ENCODE data around the gene NUDT3.
"Not testable (repeated sequence)": the region's sequence is repeated elsewhere in the genome, so short reads cannot be mapped to it uniquely, and the experiment has no call there.

NUDT3 gene

GRCh38 chr6:34378470-34378869 lies 14.0 kb downstream of the NUDT3 start:
- no peaks in the 10 kb centered on the region for H3K27me3 ChIP-seq (replicated peaks; ENCODE audit: control insufficient read depth, insufficient read depth, low read length)
- DNase-seq (ENCODE audit: extremely low read depth, insufficient read length), result no peak
- no peaks in the 10 kb centered on the region; the same call in 1 of the 2 replicates for H3K36me3 ChIP-seq (ENCODE audit: control insufficient read depth, insufficient read depth, low read length)
- H3K4me3 ChIP-seq (replicated peaks; ENCODE audit: low read depth, low read length), result no peak overlapping the region
- no peak for TF ChIP-seq CTCF (IDR thresholded peaks at IDR 0.05; ENCODE audit: insufficient read depth, low read length, poor library complexity, severe bottlenecking)

DNA sequence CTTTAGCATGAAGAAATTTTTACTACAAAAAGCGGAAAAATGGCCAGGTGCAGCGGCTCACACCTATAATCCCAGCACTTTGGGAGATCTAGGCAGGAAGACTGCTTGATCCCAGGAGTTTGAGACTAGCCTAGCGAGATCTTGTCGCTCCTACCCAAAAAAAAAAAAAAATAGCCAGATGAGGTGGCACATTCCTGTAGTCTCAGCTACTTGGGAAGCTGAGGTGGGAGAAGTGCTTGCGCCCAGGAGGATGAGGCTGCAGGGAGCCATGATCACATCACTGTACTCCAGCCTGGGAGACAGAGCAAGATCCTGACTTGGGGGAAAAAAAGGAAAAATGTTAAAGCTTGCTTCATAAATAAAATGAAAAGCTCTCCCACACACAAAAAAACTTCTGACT lies 14.5 kb downstream of the NUDT3 start:
- TF ChIP-seq CTCF (IDR thresholded peaks at IDR 0.05; ENCODE audit: insufficient read depth, low read length, poor library complexity, severe bottlenecking), result no peak
- DNase-seq (ENCODE audit: extremely low read depth, insufficient read length), result no peak
- no peaks in the 10 kb centered on the region for H3K27me3 ChIP-seq (replicated peaks; ENCODE audit: control insufficient read depth, insufficient read depth, low read length)
- no peak overlapping the region for H3K4me3 ChIP-seq (replicated peaks; ENCODE audit: low read depth, low read length)
- H3K36me3 ChIP-seq (ENCODE audit: control insufficient read depth, insufficient read depth, low read length), result no peaks in the 10 kb centered on the region

GRCh38 chr6:34377571-34377970 lies 14.9 kb downstream of the NUDT3 start:
- not testable (repeated sequence) for H3K27me3 ChIP-seq (replicated peaks; ENCODE audit: control insufficient read depth, insufficient read depth, low read length); H3K4me3 ChIP-seq (replicated peaks; ENCODE audit: low read depth, low read length); H3K36me3 ChIP-seq (ENCODE audit: control insufficient read depth, insufficient read depth, low read length); DNase-seq (ENCODE audit: extremely low read depth, insufficient read length)

- Histone ChIP-seq H3K27me3 (replicated peaks; ENCODE audit: control insufficient read depth, insufficient read depth, low read length) (no peaks in the 10 kb centered on the region), H3K4me3 (replicated peaks; ENCODE audit: low read depth, low read length) (no peak overlapping the region), H3K36me3 (ENCODE audit: control insufficient read depth, insufficient read depth, low read length) (no peaks in the 10 kb centered on the region)
- no peak for DNase-seq (ENCODE audit: extremely low read depth, insufficient read length)
- no peak for TF ChIP-seq CTCF (IDR thresholded peaks at IDR 0.05; ENCODE audit: insufficient read depth, low read length, poor library complexity, severe bottlenecking)
Observed at GRCh38 chr6:34375833-34376232, 16.6 kb downstream of the NUDT3 start.

- no peak for TF ChIP-seq CTCF (IDR thresholded peaks at IDR 0.05; ENCODE audit: insufficient read depth, low read length, poor library complexity, severe bottlenecking)
- Histone ChIP-seq H3K36me3 (ENCODE audit: control insufficient read depth, insufficient read depth, low read length) (no peaks in the 10 kb centered on the region), H3K4me3 (replicated peaks; ENCODE audit: low read depth, low read length) (no peak overlapping the region), H3K27me3 (replicated peaks; ENCODE audit: control insufficient read depth, insufficient read depth, low read length) (no peaks in the 10 kb centered on the region)
- no peak for DNase-seq (ENCODE audit: extremely low read depth, insufficient read length)
Observed at GRCh38 chr6:34374508-34374907, 18.0 kb downstream of the NUDT3 start.

GRCh38 chr6:34374069-34374468 lies 18.4 kb downstream of the NUDT3 start:
- no peak for TF ChIP-seq CTCF (IDR thresholded peaks at IDR 0.05; ENCODE audit: insufficient read depth, low read length, poor library complexity, severe bottlenecking)
- Histone ChIP-seq H3K27me3 (replicated peaks; ENCODE audit: control insufficient read depth, insufficient read depth, low read length) (no peaks in the 10 kb centered on the region), H3K36me3 (ENCODE audit: control insufficient read depth, insufficient read depth, low read length) (no peaks in the 10 kb centered on the region), H3K4me3 (replicated peaks; ENCODE audit: low read depth, low read length) (no peak overlapping the region)
- no peak for DNase-seq (ENCODE audit: extremely low read depth, insufficient read length)
